Measurements from ENCODE around the gene KIF20B.
"Not testable (repeated sequence)": the region's sequence is repeated elsewhere in the genome, so short reads cannot be mapped to it uniquely, and the experiment has no call there.

KIF20B gene

DNA sequence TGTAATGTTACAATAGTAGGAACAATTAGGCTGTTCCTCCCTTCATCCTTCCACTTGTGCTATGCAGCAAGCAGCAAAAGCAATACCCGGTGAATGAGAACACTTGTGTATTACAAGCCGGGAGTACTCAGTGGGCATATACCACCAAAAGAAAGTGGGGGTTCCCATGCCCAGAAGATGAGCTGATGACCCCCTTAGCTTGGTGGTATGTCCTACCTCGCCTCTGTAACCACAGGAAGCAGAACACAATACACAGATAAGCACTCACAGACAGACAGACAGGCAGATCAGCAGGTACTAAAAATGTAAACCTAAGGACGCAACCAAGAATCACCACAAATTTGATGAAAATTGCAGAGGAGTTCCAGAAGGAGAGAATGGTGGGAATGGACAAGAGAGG, 15.5 kb upstream of the KIF20B start:
- DNase-seq: no peak

GRCh38 chr10:89690027-89690426, 11.4 kb upstream of the KIF20B start:
- DNase-seq: no peak

DNA sequence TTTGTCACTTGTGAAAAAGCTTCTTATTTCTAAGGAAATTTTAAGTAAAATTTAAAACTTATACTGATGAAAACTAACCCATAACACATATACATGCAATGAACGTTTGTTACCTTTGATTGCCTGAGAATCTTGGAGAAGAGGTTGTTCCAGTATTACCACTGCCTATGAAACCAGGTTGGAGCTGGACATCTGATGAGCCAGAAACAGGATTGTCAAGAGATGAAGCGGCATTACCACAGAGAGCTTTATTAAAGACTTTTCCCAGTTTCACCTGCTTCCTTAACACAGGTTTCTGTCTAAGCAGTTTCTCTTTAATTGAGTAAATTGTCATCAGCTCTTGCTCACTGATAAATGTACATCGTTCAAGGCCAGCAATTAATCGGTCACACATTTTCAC, 9.0 kb upstream of the KIF20B start:
- DNase-seq: no peak

DNA sequence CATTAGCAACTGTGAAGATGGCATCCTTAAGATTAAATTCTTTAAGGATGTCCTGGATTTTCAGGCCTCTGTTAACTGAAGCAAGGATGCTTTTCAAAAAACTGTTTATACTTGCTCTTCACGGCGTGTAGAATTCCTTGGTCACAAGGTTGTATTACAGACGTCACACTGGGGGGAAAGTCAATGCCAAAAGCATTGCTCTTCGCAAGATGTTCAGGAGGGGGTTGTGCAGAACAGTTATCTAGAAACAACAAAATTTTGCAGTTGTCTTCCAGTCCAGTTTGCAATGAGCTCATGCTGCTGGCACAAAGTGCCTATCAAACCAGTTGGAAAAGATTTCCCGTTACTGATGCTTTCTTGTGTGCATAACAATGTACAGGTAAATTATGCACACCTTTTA, 8.2 kb upstream of the KIF20B start:
- DNase-seq: no peak

GRCh38 chr10:89695307-89695706, 6.1 kb upstream of the KIF20B start:
- no peak for DNase-seq

DNA sequence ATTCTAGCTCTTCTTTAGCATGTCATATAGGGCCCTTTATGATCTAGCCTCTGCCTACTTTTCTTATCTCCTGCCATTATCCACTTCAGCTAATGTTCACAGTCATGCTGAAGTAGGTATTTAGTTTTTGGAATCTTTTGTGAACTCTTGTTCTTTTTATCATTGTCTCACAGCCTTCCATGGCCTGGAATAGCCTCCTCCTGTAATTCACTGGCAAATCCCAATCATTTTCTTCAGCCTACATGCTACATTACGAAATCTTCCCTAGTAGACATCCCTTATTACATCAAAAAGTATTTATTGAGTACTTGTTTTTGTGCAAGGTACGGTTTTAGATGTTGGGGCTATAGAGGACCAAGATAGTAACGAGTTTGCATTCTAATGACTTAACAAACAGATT, 3.4 kb upstream of the KIF20B start:
- DNase-seq: no peak

GRCh38 chr10:89699581-89700064, 1.8 kb upstream of the KIF20B start:
- no peak for DNase-seq

- DNase-seq: no peak
These were observed 508 bp upstream of the KIF20B start for GRCh38 chr10:89700923-89701241.

DNA sequence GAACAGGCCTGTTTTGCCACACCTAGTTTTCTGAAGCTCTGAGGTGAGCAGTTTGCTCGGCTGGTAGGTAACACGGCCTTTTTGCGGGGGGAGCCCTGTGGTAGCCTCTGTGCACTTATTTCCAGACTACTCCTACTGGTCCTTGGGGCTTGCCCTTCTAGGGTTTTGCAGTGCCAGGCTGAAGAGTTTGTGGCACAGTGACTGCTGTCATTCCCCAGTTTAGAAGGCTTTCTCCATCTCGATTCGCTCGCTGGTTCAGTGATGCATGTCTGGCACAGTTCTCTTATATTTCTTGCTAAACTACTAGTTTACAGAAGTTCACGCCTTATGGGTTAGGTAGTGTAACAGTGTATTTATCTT, 711 bp downstream of the KIF20B start:
- DNase-seq: no peak

GRCh38 chr10:89705466-89705865, 4.1 kb downstream of the KIF20B start:
- no peak for DNase-seq

DNA sequence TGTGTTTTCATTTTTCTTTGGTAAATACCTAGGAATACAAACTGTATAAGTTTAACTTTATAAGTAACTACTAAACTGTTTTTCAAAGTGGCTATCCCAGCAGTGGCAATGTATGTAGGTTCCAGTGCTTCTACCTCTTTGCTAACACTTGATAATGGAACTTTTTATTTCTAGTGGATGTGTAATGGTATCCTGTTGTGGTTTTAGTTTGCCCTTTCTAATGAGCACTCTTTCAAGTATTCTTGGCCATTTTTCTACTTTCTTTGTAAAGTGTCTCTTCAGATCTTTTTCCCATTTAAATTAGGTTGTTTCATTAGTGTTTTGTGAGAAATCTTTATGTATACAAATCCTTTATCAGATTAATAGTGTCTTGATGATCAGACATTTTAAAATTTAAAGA, 4.6 kb downstream of the KIF20B start:
- DNase-seq: no peak

DNA sequence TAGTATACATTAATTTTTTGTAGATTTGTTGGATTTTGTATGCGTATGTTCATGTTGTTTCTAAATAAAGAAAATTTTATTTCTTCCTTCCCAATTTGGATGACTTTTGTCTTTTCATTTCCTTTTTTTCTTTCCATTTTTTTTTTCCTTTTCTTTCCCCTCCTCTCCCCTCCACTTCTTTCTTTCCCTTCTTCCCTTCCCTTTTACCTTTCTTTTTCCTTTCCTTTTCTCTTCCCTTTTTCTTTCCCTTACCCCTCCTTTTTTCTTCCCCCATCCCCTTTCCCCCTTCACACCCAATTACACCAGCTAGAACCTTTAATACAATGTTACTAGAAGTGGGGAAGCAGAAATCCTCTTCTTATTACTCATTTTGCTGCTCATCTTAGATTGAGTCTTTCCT, 6.0 kb downstream of the KIF20B start:
- no peak for DNase-seq

- DNase-seq: no peak
These were observed 9.4 kb downstream of the KIF20B start for GRCh38 chr10:89710753-89711152.

GRCh38 chr10:89734616-89735015, 33.2 kb downstream of the KIF20B start:
- DNase-seq: no peak

DNA sequence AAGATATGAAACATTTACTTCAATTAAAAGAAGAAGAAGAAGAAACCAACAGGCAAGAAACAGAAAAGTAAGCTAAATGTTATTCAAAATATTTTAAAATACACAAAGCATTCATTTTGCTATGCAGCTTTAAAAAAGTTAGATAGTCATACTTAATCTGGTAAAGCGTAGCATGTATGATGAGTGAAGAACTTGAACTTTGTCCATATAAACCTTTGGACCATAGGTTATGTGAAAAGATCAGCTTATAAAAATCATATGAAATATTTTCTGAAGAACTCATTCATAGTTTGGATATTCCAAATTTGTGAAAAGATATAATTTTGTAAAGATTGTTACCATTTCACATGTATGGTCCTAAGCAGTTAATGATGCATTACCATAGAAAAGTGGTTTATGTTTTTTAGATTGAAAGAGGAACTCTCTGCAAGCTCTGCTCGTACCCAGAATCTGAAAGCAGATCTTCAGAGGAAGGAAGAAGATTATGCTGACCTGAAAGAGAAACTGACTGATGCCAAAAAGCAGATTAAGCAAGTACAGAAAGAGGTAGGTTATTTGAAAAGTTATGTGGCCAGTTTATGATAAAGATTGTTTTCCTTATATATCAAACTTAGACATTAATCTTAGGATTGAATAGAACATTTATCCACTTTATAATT, 37.3 kb downstream of the KIF20B start:
- no peak for DNase-seq

DNA sequence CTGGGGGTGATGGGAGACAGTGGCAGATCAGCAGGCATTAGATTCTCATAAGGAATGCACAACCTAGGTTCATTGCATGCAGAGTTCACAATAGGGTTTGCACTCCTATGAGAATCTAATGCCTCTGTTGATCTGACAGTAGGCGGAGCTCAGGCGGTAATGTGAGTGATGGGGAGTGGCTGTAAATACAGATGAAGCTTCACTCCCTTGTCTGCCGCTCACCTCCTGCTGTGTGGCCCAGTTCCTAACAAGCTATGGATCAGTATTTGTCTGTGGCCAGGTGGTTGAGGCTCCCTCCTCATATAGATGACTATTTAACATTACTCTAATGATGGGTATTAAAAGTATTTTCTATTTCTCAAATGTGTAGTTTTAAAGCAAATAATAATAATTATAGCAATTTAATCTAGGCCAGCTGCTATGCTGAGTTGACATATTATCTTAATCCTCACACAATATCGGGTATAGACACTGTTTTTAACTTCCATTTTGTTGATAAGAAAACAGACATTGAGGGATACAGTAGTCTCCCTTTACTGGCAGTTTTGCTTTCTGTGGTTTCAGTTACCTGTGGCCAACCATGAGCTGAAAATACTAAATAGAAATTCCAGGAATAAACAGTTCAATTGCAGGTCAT, 39.9 kb downstream of the KIF20B start:
- DNase-seq: no peak

DNA sequence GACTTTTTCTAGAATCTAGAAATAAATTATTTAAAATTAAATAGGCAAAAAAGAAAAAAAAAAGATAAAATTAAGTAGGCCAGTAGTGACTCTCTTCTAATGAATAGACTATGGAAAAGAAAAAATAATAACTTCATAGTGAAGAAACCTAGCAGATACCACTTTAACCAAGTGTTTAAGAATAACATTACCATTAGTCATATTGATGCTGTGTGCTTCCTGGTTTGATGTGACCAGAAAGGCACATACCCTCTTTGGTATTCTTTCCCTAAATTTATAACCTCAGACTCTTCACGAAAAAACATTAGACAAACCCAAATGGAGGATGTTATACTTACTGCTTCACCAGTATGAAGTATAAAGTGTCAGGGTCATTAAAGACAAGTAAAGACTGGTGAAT, 42.6 kb downstream of the KIF20B start:
- no peak for DNase-seq

DNA sequence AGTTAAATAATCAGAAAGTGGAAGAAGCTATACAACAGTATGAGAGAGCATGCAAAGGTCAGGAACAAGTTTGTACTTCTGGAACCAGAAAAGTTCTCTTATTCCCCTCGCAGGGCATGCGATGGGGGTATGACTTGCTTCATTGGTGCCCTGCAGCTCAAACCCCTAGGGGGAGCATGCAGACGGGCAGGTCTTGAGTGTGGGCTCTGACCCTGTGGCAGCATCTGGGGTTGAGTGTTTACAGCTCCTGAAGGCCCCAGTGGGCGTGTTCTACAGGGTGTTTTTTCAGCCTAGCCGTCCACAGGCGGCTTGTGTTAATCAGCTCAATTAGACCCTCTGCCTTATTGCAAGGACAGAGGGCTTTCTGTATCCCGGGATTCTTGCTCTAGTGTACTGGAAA, 44.5 kb downstream of the KIF20B start:
- no peak for DNase-seq

- no peak for DNase-seq
These were observed 49.1 kb downstream of the KIF20B start for GRCh38 chr10:89750441-89750840.

- DNase-seq: no peak
These were observed 54.0 kb downstream of the KIF20B start for GRCh38 chr10:89755374-89755773.

GRCh38 chr10:89759531-89759930, 58.1 kb downstream of the KIF20B start:
- DNase-seq: no peak

- not testable (repeated sequence) for DNase-seq
These were observed 62.3 kb downstream of the KIF20B start for GRCh38 chr10:89763671-89764070.

DNA sequence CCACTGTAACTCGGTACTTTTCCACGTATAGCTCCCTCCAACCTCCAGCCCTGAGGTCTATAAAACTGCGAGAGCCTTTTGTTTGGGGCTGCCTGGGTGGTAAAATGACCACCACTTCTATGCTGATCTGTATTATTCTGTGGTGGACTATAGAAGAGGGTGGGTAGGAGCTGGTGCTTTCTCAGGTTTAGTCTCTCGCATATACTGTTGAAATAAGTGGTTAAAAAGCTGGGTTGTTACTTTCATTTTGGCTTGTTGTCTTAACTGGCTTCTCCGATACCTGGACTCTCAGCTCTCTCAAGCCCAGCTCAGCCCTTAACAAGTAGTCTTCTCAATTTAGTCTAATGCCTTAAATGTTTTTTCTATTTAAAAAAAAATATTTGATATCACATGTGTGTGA, 70.3 kb downstream of the KIF20B start:
- no peak for DNase-seq

DNA sequence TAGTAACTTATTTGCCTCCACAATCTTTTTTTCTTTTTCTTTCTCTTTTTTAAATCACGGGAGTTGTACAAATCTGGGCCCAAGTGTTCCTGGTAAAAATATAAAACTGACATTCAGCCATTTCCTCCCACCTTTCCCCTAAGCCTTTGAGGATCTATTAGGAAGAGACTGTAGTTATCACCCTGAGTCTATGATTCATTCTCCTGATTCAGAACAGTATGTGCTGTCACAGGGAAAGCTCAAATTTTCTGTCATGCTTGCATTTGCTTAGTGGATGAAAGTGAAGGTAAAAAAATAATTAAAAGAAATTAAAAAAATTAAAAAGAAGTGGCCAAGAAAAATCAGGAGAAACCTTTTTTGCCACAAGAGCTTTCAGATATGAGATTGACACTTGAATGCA, 71.7 kb downstream of the KIF20B start:
- DNase-seq: no peak

DNA sequence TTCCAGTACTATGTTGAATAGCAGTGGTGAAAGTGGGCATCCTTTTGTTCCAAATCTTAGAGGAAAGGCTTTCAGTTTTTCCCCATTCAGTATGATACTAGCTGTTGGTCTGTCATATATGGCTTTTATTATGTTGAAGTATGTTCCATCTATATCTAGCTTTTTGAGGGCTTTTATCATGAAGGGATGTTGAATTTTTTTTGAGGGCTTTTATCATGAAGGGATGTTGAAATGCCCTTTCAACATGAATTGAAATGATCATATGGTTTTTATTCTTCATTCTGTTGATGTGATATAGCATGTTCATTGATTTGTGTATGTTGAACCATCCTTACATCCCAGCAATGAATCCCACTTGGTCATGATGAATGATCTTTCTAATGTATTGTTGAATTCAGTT, 75.3 kb downstream of the KIF20B start:
- DNase-seq: no peak
